Activated T-cell treated with anti-CD3 and anti-CD28 coated beads for 48 hours (primary cell): ENCODE data around the gene CHMP4B.
A peak's percentile ranks its signal among the peaks of the same experiment; 100 is the strongest.

Experiments used
- DNase-seq: peaks from one replicate; pipeline ENCODE4 v3.0.0-alpha.2; 2020; ENCODE audit warnings: low read depth

CHMP4B gene

GRCh38 chr20:33810885-33811775, at the start of gene CHMP4B:
CHMP4B (plus strand) TSS chr20:33811348; CDS start chr20:33811469, 121 bp downstream.
- peak; percentile 96 for DNase-seq

GRCh38 chr20:33761698-33762250, 49.4 kb upstream of the CHMP4B start:
- DNase-seq = no peak

GRCh38 chr20:33765099-33765498, 46.0 kb upstream of the CHMP4B start:
- DNase-seq = no peak

GRCh38 chr20:33765592-33765991, 45.6 kb upstream of the CHMP4B start:
- no peak for DNase-seq

GRCh38 chr20:33766686-33767085, 44.5 kb upstream of the CHMP4B start:
- DNase-seq = no peak

GRCh38 chr20:33767777-33768138, 43.4 kb upstream of the CHMP4B start:
- DNase-seq = no peak

GRCh38 chr20:33769043-33769442, 42.1 kb upstream of the CHMP4B start:
- DNase-seq = no peak

GRCh38 chr20:33770005-33770404, 41.1 kb upstream of the CHMP4B start:
- no peak for DNase-seq

- DNase-seq = no peak
These were observed 39.2 kb upstream of the CHMP4B start for GRCh38 chr20:33771938-33772337.

- DNase-seq = no peak
These were observed 38.7 kb upstream of the CHMP4B start for GRCh38 chr20:33772439-33772838.

- no peak for DNase-seq
These were observed 37.6 kb upstream of the CHMP4B start for GRCh38 chr20:33773412-33774089.

GRCh38 chr20:33777816-33778215, 33.3 kb upstream of the CHMP4B start:
- no peak for DNase-seq

- DNase-seq = no peak
These were observed 30.0 kb upstream of the CHMP4B start for GRCh38 chr20:33781133-33781532.

- no peak for DNase-seq
These were observed 29.2 kb upstream of the CHMP4B start for GRCh38 chr20:33781945-33782344.

GRCh38 chr20:33783256-33783655, 27.9 kb upstream of the CHMP4B start:
- DNase-seq = no peak

GRCh38 chr20:33783818-33784217, 27.3 kb upstream of the CHMP4B start:
- DNase-seq = no peak

- no peak for DNase-seq
These were observed 26.9 kb upstream of the CHMP4B start for GRCh38 chr20:33784225-33784624.

- DNase-seq = no peak
These were observed 25.6 kb upstream of the CHMP4B start for GRCh38 chr20:33785503-33785902.

- no peak for DNase-seq
These were observed 23.8 kb upstream of the CHMP4B start for GRCh38 chr20:33787253-33787891.

- DNase-seq = no peak
These were observed 22.6 kb upstream of the CHMP4B start for GRCh38 chr20:33788351-33789049.

- no peak for DNase-seq
These were observed 21.9 kb upstream of the CHMP4B start for GRCh38 chr20:33789109-33789857.
